KMS-11 (cell line): Measurements from ENCODE around the gene AKNA.

Experiments
- H2AFZ ChIP-seq: fragments of 200-600 bp; sonication (generic); 2 replicates; pipeline ENCODE4 v1.6.1; 2016; ENCODE audit warnings: antibody characterized with exemption, mixed run types, low read depth
- H3K27ac ChIP-seq: fragments of 200-600 bp; sonication (generic); 2 replicates; pipeline ENCODE4 v1.6.1; 2016; ENCODE audit warnings: mild to moderate bottlenecking, mixed run types
- H3K27me3 ChIP-seq: fragments of 200-600 bp; sonication (generic); 2 replicates; pipeline ENCODE4 v1.6.1; 2017; ENCODE audit warnings: mild to moderate bottlenecking, low read depth, mixed run types, moderate library complexity; ENCODE audit not compliant: insufficient read depth
- H3K36me3 ChIP-seq: fragments of 200-600 bp; sonication (generic); 2 replicates; pipeline ENCODE4 v1.6.1; 2017; ENCODE audit warnings: mild to moderate bottlenecking, mixed run types; ENCODE audit not compliant: insufficient read depth
- H3K4me1 ChIP-seq: fragments of 200-600 bp; sonication (generic); 2 replicates; pipeline ENCODE4 v1.6.1; 2016; ENCODE audit warnings: mild to moderate bottlenecking, low read depth, mixed run types; ENCODE audit not compliant: poor library complexity, severe bottlenecking
- H3K4me2 ChIP-seq: fragments of 200-600 bp; sonication (generic); 2 replicates; pipeline ENCODE4 v1.7.0; 2016; ENCODE audit warnings: mild to moderate bottlenecking, mixed run types
- H3K4me3 ChIP-seq: fragments of 200-600 bp; sonication (generic); IDR thresholded peaks from 2 replicates; pipeline ENCODE4 v1.6.1; 2017; ENCODE audit warnings: low read depth, low read length, mixed read lengths; ENCODE audit not compliant: insufficient read depth
- H3K79me2 ChIP-seq: fragments of 200-600 bp; sonication (generic); 2 replicates; pipeline ENCODE4 v1.6.1; 2016; ENCODE audit warnings: low read depth, mixed run types; ENCODE audit not compliant: insufficient read depth
- H3K9ac ChIP-seq: fragments of 200-600 bp; sonication (generic); 2 replicates; pipeline ENCODE4 v1.6.1; 2016; ENCODE audit warnings: mild to moderate bottlenecking, mixed run types
- H4K20me1 ChIP-seq: fragments of 200-600 bp; sonication (generic); 2 replicates; pipeline ENCODE4 v1.6.1; 2016; ENCODE audit warnings: mild to moderate bottlenecking, mixed run types; ENCODE audit not compliant: insufficient read depth
- CTCF ChIP-seq: fragments of 200-600 bp; sonication (generic); conservative IDR thresholded peaks from 2 replicates; pipeline ENCODE4 v1.6.1; 2017; ENCODE audit warnings: low read depth, mild to moderate bottlenecking, antibody characterized with exemption, low read length, moderate library complexity, mixed read lengths

AKNA gene

DNA sequence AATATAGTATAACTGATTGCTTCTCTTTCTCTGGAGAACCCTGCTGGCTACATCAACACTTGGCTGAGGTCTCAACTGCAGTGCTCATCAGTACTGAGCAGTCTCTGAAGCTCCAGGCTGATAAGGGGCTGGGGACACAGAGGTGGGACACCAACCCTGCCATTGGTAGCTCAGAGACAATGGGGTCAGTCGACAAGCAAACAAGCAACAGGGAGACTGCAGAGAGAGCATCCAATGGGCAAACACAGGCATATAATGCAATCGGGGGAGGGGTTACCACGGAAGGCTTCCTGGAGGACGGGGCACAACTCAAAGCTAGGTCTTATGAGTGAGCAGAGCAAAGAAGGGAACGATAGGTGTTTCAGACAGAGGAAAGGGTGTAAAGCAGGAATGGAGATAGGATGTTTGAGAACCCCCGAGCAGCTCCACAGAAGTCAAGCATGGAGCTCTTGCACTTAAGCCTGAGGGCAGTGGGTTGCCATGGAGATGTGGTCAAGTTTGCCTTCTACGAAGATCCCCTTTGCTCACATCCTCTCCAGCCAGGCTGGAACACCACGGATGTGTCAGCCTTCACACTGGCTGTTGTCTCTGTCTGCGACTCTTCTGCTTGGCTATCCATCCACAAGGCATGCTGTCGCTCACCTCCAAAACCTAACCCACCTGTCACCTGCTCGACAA, 21.5 kb upstream of the AKNA start:
- Histone ChIP-seq H2AFZ (no peak overlapping the region), H3K4me2 (no peak overlapping the region), H4K20me1 (no peaks in the 10 kb centered on the region), H3K27ac (no peak overlapping the region), H3K79me2 (no peaks in the 10 kb centered on the region), H3K9ac (no peak overlapping the region), H3K27me3 (no peaks in the 10 kb centered on the region), H3K4me3 (no peak overlapping the region), H3K4me1 (peaks cover 4% of the 10 kb centered on the region), H3K36me3 (no peaks in the 10 kb centered on the region)
- TF ChIP-seq CTCF: no peak

DNA sequence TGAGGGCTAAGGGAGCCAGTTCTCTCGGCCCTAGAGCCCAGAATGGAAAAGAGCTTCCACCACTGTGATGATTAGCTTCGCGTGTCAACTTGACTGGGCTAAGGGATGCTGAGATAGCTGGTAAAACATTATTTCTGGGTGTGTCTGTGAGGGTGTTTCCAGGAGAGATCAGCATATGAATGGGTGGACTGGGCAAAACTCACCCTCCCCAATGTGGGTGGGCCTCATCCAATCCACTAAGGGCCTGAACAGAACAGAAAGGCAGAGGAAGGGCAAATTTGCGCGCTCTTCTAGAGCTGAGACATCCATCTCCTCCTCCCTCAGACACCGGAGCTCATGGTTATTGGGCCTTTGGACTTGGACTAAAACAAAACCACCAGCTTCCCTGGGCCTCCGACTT, 20.9 kb upstream of the AKNA start:
- no peaks in the 10 kb centered on the region for H3K79me2 ChIP-seq
- no peak overlapping the region for H3K9ac ChIP-seq
- no peak for TF ChIP-seq CTCF
- no peaks in the 10 kb centered on the region for H3K36me3 ChIP-seq
- no peaks in the 10 kb centered on the region for H4K20me1 ChIP-seq
- no peak overlapping the region for H3K27ac ChIP-seq
- H3K4me3 ChIP-seq: no peak overlapping the region
- H3K27me3 ChIP-seq: no peaks in the 10 kb centered on the region
- no peak overlapping the region for H3K4me2 ChIP-seq
- peaks cover 4% of the 10 kb centered on the region for H3K4me1 ChIP-seq
- no peak overlapping the region for H2AFZ ChIP-seq

DNA sequence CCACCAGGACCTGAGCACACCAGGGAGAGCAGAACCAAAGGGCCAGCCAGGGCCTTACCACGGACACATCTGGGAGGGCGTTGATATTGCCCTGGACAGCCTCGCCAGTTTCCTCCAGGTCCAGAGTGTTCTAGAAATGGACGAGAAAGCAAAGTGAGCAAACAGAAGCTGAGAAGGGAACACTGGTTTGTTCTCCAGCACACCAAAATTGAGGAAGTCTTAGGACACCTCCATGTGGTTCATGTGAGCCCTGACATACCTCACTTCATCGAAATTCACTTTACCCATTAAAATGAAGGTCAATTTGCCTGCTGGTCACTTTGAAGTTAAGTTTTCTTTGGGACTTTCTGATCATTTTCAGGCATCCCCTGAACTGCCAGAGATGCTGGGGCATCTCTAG, 20.1 kb upstream of the AKNA start:
- Histone ChIP-seq H3K27me3 (no peaks in the 10 kb centered on the region), H4K20me1 (no peaks in the 10 kb centered on the region), H3K79me2 (no peaks in the 10 kb centered on the region), H3K27ac (no peak overlapping the region), H2AFZ (no peak overlapping the region), H3K4me3 (no peak overlapping the region), H3K9ac (no peak overlapping the region), H3K4me1 (peaks cover 4% of the 10 kb centered on the region), H3K36me3 (no peaks in the 10 kb centered on the region), H3K4me2 (no peak overlapping the region)
- no peak for TF ChIP-seq CTCF

DNA sequence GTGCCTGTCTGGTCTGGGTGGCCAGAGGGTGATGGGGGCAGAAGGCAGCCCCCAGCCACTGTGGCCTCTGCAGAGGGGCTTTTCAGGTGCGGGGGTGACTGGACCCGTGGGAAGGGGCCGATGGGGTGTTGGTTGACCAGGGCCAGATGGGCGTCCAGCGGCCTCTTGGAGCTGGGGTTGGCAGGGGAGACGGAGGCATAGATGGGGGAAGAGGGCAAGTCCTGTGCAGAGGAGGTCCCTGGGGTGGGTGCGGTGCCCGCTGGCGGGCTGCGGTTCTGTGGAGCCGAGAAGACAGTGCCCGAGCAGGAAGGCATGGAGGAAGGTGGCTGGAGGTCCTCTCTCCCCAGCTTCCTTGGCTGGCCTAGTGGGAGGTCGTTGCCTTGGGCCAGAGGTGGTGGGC, 18.7 kb upstream of the AKNA start:
- Histone ChIP-seq H3K27ac (no peak overlapping the region), H2AFZ (no peak overlapping the region), H3K4me3 (no peak overlapping the region), H3K36me3 (no peaks in the 10 kb centered on the region), H3K27me3 (no peaks in the 10 kb centered on the region), H3K9ac (no peak overlapping the region), H3K79me2 (no peaks in the 10 kb centered on the region), H3K4me1 (peaks cover 4% of the 10 kb centered on the region), H3K4me2 (no peak overlapping the region), H4K20me1 (no peaks in the 10 kb centered on the region)
- TF ChIP-seq CTCF: no peak
